Measurements from ENCODE around the gene ATP5ME. TPM values are rescaled to one million over a fixed set of nuclear protein-coding genes. Genes with fewer than 3 reads are reported as not detected.
A peak's percentile ranks its signal among the peaks of the same experiment; 100 is the strongest.

The ATP5ME gene
- total RNA-seq, 1 experiment from 2014 or later, result 330 TPM

DNA sequence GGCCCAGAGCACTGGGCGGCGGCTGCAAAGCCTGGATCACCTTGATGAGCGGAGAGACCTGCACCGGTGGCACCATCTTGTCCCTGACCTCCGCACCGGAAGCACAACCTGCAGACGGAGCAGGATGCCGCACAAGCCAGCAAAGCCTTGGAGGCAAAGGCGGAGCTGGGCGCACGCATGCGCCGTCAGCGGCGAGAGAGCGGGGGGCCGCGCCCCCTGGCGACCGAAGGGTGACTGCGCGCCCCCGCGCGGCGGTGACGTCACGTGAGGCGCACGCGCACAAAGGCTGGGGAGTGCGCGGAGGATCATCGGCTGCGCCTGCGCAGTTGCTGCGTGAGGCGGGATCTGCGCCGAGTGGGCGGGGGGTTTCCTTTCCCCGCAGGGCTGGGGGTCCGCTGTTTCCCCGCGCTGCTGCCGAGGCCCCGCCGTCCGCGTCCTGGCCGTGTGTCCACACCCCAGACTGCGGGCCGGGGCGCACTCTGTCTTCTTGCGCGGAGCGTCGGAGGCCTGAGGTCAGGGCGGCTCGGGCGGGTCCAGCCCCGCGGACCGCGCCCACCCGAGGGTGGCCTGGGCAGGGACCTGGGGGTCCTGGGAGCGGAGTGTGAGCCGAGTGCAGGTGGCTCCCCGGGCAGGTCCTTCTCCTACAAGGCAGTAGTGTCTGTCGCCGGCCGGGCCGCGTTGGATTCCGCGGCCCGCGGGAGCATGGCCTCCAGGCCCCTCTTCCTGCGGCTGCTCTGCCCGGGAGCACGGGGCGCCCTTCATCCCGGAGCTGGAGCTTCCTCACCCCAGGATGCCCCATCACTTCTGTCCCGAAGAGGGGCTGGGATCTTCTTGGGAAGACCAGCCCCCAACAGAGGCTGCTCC is at the start of gene ATP5ME, which contains the start of gene MYL5 (continued):
- TF ChIP-seq, protein P1, sequence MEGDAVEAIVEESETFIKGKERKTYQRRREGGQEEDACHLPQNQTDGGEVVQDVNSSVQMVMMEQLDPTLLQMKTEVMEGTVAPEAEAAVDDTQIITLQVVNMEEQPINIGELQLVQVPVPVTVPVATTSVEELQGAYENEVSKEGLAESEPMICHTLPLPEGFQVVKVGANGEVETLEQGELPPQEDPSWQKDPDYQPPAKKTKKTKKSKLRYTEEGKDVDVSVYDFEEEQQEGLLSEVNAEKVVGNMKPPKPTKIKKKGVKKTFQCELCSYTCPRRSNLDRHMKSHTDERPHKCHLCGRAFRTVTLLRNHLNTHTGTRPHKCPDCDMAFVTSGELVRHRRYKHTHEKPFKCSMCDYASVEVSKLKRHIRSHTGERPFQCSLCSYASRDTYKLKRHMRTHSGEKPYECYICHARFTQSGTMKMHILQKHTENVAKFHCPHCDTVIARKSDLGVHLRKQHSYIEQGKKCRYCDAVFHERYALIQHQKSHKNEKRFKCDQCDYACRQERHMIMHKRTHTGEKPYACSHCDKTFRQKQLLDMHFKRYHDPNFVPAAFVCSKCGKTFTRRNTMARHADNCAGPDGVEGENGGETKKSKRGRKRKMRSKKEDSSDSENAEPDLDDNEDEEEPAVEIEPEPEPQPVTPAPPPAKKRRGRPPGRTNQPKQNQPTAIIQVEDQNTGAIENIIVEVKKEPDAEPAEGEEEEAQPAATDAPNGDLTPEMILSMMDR (IDR thresholded peaks at IDR 0.05 in 2 of 3, conservative IDR thresholded peaks at IDR 0.05 in 1 of 3; ENCODE audit: borderline replicate concordance in 1 of 3, insufficient read depth in 1 of 3, low read depth in 2 of 3, low read length in 2 of 3), result peak in 2 of 3 experiments; percentile 79 to 93; a peak in 4 of 6 replicates
- TF ChIP-seq, protein P2, sequence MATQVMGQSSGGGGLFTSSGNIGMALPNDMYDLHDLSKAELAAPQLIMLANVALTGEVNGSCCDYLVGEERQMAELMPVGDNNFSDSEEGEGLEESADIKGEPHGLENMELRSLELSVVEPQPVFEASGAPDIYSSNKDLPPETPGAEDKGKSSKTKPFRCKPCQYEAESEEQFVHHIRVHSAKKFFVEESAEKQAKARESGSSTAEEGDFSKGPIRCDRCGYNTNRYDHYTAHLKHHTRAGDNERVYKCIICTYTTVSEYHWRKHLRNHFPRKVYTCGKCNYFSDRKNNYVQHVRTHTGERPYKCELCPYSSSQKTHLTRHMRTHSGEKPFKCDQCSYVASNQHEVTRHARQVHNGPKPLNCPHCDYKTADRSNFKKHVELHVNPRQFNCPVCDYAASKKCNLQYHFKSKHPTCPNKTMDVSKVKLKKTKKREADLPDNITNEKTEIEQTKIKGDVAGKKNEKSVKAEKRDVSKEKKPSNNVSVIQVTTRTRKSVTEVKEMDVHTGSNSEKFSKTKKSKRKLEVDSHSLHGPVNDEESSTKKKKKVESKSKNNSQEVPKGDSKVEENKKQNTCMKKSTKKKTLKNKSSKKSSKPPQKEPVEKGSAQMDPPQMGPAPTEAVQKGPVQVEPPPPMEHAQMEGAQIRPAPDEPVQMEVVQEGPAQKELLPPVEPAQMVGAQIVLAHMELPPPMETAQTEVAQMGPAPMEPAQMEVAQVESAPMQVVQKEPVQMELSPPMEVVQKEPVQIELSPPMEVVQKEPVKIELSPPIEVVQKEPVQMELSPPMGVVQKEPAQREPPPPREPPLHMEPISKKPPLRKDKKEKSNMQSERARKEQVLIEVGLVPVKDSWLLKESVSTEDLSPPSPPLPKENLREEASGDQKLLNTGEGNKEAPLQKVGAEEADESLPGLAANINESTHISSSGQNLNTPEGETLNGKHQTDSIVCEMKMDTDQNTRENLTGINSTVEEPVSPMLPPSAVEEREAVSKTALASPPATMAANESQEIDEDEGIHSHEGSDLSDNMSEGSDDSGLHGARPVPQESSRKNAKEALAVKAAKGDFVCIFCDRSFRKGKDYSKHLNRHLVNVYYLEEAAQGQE (IDR thresholded peaks at IDR 0.05; ENCODE audit: low read depth), result no peak

- Histone ChIP-seq H3K9me2 (ENCODE audit: insufficient read depth) (no peaks in the 10 kb centered on the region), H4K20me1 (ENCODE audit: insufficient read depth) (no peaks in the 10 kb centered on the region), H3K4me2 (ENCODE audit: low read length) (no peak overlapping the region), H3K9me3 (ENCODE audit: control insufficient read depth in 1 of 2, insufficient read depth in 1 of 2, low read depth in 1 of 2, low read length in 2 of 2) (no peaks in the 10 kb centered on the region), H3K27ac (ENCODE audit: low read depth, low read length) (no peak overlapping the region), H3K4me1 (ENCODE audit: control insufficient read depth in 1 of 2, insufficient read depth in 2 of 2, low read length in 2 of 2) (no peaks in the 10 kb centered on the region), H2AFZ (ENCODE audit: low read depth, low read length, poor library complexity, severe bottlenecking) (no peak overlapping the region), H3K79me2 (ENCODE audit: insufficient read depth, low read length) (peaks cover 66% of the 10 kb centered on the region), H3K27me3 (ENCODE audit: insufficient read depth, low read length) (no peaks in the 10 kb centered on the region), H3K36me3 (ENCODE audit: control insufficient read depth in 1 of 2, insufficient read depth in 2 of 2, low read length in 2 of 2) (peaks cover 2 to 3% of the 10 kb centered on the region in 2 experiments; a peak in 2 of 4 replicates), H3K9ac (ENCODE audit: low read length) (no peak overlapping the region), H3K4me3 (replicated peaks in 1 of 2; ENCODE audit: low read depth in 1 of 2, low read length in 2 of 2) (no peak overlapping the region)
- RAD21 ChIA-PET (ENCODE audit: low non-redundant PET in 1 of 2, low total read pairs in 2 of 2, uncharacterized antibody in 2 of 2, unreplicated experiment in 2 of 2), result no interaction called here
- CTCF ChIA-PET, result no interaction called here
- intact Hi-C loops (cut with micrococcal nuclease), result no loop called here
- POLR2A ChIA-PET, result no interaction called here
- BruUV-seq (replicated peaks), result no TSS peak
- ATAC-seq (no peak), DNase-seq (ENCODE audit: low read depth, low spot score) (no peak)
- TF ChIP-seq MAX (IDR thresholded peaks at IDR 0.05) (no peak), CBX3 (IDR thresholded peaks at IDR 0.05; ENCODE audit: low read depth) (no peak), SIN3A (IDR thresholded peaks at IDR 0.05; ENCODE audit: low read depth) (no peak), ZFX (IDR thresholded peaks at IDR 0.05) (no peak), CEBPB (IDR thresholded peaks at IDR 0.05; ENCODE audit: low read depth) (no peak), FOSL1 (IDR thresholded peaks at IDR 0.05; ENCODE audit: low read depth) (no peak), YY1 (IDR thresholded peaks at IDR 0.05; ENCODE audit: extremely low read depth, insufficient replicate concordance, low read depth, low read length) (no peak), POLR2A (IDR thresholded peaks at IDR 0.05; ENCODE audit: borderline replicate concordance, extremely low read depth, insufficient read depth, insufficient read length) (no peak), JUND (IDR thresholded peaks at IDR 0.05) (no peak)
- TF ChIP-seq, protein P3, sequence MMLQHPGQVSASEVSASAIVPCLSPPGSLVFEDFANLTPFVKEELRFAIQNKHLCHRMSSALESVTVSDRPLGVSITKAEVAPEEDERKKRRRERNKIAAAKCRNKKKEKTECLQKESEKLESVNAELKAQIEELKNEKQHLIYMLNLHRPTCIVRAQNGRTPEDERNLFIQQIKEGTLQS (IDR thresholded peaks at IDR 0.05), result no peak
- TF ChIP-seq, protein P1 (IDR thresholded peaks at IDR 0.05 in 2 of 3, conservative IDR thresholded peaks at IDR 0.05 in 1 of 3; ENCODE audit: borderline replicate concordance in 1 of 3, insufficient read depth in 1 of 3, low read depth in 2 of 3, low read length in 2 of 3), result no peak
Observed at GRCh38 chr4:722851-723360, 48.8 kb upstream of the ATP5ME start.
